Keratinocyte (primary cell): ENCODE measurements around the gene E2F3.

Source experiments
- EZH2 ChIP-seq: IDR thresholded peaks from one replicate; pipeline ENCODE4 v1.6.1; 2012; ENCODE audit warnings: inconsistent platforms, mild to moderate bottlenecking, low read length, moderate library complexity
- TF ChIP-seq, protein P1 (sequence below), 3 experiments: IDR thresholded peaks in 1 of 3; conservative IDR thresholded peaks in 1 of 3; optimal IDR thresholded peaks in 1 of 3; 2 replicates in 2 of 3; 3 replicates in 1 of 3; pipeline versions ENCODE3 to v1.5.1; 2011; ENCODE audit warnings: low read length in 3 of 3, mild to moderate bottlenecking in 3 of 3, moderate library complexity in 2 of 3, control low read depth in 1 of 3, inconsistent platforms in 1 of 3; ENCODE audit not compliant: insufficient read depth in 2 of 3; ENCODE audit errors: extremely low read depth in 1 of 3

- TF ChIP-seq, protein P1, sequence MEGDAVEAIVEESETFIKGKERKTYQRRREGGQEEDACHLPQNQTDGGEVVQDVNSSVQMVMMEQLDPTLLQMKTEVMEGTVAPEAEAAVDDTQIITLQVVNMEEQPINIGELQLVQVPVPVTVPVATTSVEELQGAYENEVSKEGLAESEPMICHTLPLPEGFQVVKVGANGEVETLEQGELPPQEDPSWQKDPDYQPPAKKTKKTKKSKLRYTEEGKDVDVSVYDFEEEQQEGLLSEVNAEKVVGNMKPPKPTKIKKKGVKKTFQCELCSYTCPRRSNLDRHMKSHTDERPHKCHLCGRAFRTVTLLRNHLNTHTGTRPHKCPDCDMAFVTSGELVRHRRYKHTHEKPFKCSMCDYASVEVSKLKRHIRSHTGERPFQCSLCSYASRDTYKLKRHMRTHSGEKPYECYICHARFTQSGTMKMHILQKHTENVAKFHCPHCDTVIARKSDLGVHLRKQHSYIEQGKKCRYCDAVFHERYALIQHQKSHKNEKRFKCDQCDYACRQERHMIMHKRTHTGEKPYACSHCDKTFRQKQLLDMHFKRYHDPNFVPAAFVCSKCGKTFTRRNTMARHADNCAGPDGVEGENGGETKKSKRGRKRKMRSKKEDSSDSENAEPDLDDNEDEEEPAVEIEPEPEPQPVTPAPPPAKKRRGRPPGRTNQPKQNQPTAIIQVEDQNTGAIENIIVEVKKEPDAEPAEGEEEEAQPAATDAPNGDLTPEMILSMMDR (optimal IDR thresholded peaks at IDR 0.05 in 1 of 3, IDR thresholded peaks at IDR 0.05 in 1 of 3, conservative IDR thresholded peaks at IDR 0.05 in 1 of 3; ENCODE audit: extremely low read depth in 1 of 3, insufficient read depth in 2 of 3, low read length in 3 of 3): no peak
- no peak for TF ChIP-seq EZH2
Observed at GRCh38 chr6:20411953-20412681, 10.4 kb downstream of the E2F3 start.
